Stimulated activated CD8-positive, alpha-beta memory T cell treated with anti-CD3 and anti-CD28 coated beads, Interleukin-15, amount 100 ng/mL, for 48 hours (primary cell): ENCODE results near the gene CHRM4.
A peak's percentile ranks its signal among the peaks of the same experiment; 100 is the strongest.

Experiments
- DNase-seq, 2 donors: peaks; one replicate each; pipeline ENCODE4 v3.0.0-alpha.2; 2020; ENCODE audit warnings: low read depth in 2 of 2

CHRM4 gene

GRCh38 chr11:46367244-46367915 is 24.2 kb downstream of the CHRM4 start:
- DNase-seq = peak; percentile 64 to 65

GRCh38 chr11:46366661-46367161 is 24.9 kb downstream of the CHRM4 start:
- DNase-seq = no peak

GRCh38 chr11:46366260-46366659 is 25.3 kb downstream of the CHRM4 start:
- DNase-seq = no peak

- no peak for DNase-seq
These were observed 26.8 kb downstream of the CHRM4 start for GRCh38 chr11:46364791-46365190.

- DNase-seq = no peak
These were observed 27.5 kb downstream of the CHRM4 start for GRCh38 chr11:46364056-46364455.

GRCh38 chr11:46363455-46364005 is 28.0 kb downstream of the CHRM4 start:
- no peak for DNase-seq

GRCh38 chr11:46363031-46363407 is 28.6 kb downstream of the CHRM4 start:
- DNase-seq = no peak

GRCh38 chr11:46362156-46363030 is 29.2 kb downstream of the CHRM4 start:
- DNase-seq = no peak

GRCh38 chr11:46361283-46362155 is 30.1 kb downstream of the CHRM4 start:
- DNase-seq = peak in 1 of 2 donors; percentile 53

GRCh38 chr11:46360878-46361277 is 30.7 kb downstream of the CHRM4 start:
- no peak for DNase-seq

GRCh38 chr11:46359953-46360352 is 31.6 kb downstream of the CHRM4 start:
- DNase-seq = no peak

GRCh38 chr11:46357483-46357936 is 34.1 kb downstream of the CHRM4 start:
- no peak for DNase-seq

- DNase-seq = no peak
These were observed 34.6 kb downstream of the CHRM4 start for GRCh38 chr11:46356924-46357482.

- peak; percentile 57 to 65 for DNase-seq
These were observed 37.9 kb downstream of the CHRM4 start for GRCh38 chr11:46353698-46354097.

- DNase-seq = peak; percentile 59 to 67
These were observed 39.3 kb downstream of the CHRM4 start for GRCh38 chr11:46352063-46352841.

GRCh38 chr11:46351606-46352005 is 40.0 kb downstream of the CHRM4 start:
- DNase-seq = no peak

GRCh38 chr11:46351148-46351547 is 40.4 kb downstream of the CHRM4 start:
- no peak for DNase-seq

GRCh38 chr11:46350695-46351094 is 40.9 kb downstream of the CHRM4 start:
- no peak for DNase-seq

GRCh38 chr11:46348566-46349401 is 42.8 kb downstream of the CHRM4 start:
- peak in 1 of 2 donors; percentile 69 for DNase-seq
